Stimulated activated CD4-positive, alpha-beta T cell treated with anti-CD3 and anti-CD28 coated beads, Interleukin-4, amount 100 ng/mL, for 4 hours (primary cell): ENCODE measurements around the gene UBE2I.
"Not testable (repeated sequence)": the region's sequence is repeated elsewhere in the genome, so short reads cannot be mapped to it uniquely, and the experiment has no call there.

Source experiments
- DNase-seq, 2 experiments: peaks; one replicate each; pipeline ENCODE4 v3.0.0-alpha.2; 2020

UBE2I gene

DNA sequence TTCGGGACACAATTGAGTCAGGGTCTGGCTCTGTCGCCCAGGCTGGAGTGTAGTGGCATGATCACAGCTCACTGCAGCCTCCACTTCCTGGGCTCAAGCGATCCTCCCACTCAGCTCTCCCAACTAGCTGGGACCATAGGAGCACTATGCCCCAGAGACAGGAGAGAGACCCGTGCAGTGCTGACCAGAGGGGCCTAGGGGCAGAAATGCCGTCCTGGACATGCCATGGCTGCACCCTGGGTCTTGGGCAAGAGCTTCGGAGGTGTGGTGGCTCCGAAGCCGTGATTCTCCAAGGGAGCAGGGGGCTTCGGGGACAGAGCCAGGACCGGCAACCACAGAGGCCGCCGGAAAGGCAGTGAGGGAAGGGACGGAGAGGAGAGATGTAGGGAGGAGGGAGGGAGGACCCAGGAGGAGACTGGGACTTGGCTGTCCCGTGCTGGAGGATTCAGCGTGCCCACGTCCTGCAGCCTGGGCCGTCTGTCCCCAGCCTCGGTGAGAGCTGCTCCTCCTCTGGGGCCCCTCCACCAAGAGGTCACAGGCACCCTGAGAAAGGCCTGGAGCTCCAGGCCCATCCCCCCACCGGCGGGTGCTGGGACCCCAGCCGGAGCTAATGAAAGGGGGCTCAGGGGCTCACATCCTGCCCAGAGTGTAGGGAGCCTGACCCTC is 31.7 kb upstream of the UBE2I start:
- no peak for DNase-seq

DNA sequence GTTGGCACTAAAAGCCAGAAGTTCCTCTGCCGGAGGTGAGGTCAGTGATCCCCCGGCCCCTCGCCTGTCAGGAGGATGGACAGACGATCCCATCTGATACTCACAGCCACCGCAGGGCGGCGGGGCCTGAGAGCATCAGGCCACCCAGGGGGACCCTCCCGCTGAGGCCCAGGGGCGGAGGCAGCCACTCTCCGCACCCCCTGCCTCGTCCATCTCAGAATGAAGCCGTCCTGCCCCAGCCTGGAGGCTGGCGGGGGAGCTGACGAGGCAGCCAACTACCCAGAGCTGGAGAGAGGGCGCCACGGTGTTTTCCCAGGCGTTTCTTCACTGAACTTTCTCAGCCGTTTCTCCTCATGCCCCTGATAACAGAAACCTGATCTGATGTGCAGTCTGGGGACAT is 31.0 kb upstream of the UBE2I start:
- DNase-seq: no peak

DNA sequence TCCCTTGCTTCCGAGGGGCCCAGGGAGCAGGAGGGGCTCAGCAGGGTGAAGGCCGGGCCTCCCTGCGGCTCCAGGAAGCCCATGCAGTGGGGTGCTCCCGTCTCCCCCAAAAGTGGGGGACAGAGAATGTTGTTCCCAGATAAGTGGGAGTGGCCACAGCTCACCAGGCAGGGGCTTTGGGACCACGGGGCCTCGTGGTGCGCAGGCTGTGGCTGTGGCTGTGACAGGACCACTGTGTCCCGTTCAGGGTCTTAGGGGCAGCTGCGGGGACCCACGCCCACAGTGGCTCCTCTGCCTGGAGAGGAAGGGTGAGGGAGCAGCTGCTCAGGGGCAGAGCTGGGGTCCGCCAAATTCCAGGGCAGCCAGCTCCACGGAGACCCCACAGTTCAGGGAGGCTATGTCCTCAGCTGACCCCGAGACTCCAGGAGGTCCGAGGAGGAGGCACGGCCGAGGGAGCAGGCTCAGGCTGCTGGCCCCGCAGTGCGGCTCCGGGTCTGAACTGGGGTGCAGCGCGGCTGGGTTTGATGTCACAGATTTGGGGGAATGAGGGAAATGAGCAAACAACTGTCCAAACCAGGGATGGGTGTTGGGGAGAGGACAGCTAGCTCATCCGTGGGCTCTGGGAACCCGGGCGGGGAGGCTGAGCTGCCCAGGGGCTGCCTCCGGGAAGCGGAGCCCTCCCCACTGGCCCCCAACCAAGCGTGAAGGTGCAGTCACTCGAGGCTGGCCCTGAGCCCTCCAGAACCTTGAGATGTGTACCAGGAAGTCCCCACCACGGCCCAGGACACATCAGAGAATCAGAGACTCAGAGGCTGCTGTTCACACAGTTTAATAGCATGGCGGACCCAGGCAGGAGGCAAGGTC is 30.1 kb upstream of the UBE2I start:
- no peak for DNase-seq

DNA sequence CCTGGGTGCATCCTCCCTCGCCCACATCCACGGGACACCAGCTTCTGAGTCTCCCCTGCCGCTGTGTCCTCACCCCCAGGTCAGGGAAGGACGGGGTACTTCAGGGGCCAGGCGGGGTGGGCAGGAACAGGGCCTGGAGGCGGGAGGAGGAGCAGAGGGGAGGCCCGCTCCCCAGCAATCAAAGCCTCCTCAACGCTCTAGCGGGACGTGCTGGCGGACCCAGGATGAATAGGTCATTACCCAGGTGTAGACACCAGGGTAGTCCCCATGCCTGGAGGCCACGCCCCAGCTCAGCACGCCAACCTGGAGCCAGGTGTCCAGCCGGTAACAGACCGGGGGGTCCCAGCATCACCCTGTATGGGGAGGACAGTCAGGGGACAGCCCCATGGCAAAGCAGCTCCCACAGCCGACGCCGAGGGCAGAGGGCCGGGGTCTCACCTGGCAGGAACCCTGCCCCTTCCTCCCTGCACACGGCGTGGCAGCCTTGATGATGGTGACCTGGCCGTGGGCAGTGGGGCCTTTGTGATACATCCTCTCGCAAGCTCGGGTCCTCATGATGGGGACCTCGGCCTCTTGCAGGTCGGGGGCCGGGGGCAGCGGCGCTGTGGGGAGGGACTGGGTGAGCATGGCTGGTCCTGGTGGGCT is 29.4 kb upstream of the UBE2I start:
- DNase-seq: no peak

DNA sequence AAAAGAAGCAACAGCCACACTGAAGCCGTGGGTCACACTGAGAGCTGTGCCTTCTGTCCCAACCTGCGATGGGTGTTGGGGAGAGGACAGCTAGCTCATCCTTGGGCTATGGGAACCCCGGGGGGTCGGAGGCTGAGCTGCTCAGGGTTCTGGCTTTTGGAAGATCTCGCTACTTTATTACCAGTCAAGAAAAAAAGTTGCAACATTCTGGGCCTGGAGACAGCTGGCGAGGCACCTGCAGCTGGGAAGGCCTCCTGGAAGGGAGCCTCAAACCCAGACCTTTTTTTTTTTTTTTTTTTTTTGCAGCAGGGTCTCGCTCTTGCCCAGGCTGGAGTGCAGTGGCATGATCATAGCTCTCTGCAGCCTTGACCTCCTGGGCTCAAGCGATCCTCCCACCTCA is 28.7 kb upstream of the UBE2I start:
- DNase-seq: no peak

DNA sequence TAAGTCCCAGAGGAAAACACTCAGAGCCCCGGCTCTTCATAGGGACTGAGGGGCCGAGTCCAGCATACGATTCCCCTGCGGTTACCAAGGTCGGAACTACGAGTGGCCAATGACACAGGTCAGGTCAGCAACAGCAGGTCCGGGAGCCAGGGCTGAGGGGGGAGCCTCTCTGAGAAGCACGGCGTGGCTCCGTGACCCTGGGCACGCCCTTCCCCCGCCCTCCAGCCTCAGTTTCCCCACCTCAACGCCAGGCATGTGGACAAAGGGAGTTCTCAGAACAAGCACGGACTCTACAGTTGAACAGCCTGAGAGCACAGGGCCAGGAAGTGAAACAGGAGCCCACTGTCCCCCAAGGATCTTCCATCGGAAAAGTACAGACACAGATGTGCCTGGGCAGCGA is 27.9 kb upstream of the UBE2I start:
- DNase-seq: no peak

DNA sequence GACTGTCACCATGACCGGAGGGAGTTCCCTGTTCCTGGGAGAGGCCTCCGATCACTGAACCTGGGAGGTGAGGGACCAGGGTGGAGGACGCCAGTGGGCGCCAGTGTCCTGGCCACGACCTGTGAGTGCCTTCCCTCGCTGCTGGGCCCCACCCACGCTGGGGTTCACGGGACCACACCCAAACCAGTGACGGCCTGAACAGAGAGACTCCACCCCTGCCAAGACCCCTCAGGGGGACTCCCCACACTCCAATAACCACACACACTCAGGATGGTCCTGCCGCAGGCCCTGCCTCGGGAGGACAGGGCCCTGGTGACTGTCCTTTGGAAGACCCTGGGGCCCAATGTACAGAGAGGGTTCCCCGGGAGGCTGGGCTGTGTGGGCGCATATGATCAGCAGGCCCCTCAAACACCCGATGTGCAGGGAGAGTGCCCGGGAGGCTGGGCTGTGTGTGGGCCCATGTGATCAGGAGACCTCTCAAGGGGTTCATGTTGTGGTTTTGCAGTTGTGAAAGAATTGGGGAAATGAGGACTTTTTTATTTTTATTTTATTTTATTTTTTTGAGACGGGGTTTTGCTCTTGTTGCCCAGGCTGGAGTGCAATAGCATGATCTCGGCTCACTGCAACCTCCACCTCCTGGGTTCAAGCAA is 27.0 kb upstream of the UBE2I start:
- no peak for DNase-seq

DNA sequence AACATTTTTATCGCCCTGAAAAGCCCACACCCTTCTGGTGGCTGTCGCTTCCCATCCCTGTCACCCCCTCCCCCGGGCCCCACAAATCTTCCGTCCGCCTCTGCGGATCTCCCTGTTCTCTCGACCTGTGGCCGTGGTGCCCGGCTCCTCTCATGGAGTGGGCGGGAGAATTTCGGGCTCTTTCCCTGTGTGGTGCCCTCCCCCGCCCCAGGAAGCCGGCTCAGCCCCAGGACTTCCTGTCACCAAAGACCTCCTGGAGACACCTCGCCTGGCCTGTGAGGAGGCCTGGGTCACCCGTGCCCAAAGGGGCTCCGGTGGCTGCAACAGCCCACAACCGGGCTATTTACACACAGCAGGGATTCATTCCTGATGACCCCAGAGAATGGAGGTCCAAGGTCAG is 26.1 kb upstream of the UBE2I start:
- no peak for DNase-seq

DNA sequence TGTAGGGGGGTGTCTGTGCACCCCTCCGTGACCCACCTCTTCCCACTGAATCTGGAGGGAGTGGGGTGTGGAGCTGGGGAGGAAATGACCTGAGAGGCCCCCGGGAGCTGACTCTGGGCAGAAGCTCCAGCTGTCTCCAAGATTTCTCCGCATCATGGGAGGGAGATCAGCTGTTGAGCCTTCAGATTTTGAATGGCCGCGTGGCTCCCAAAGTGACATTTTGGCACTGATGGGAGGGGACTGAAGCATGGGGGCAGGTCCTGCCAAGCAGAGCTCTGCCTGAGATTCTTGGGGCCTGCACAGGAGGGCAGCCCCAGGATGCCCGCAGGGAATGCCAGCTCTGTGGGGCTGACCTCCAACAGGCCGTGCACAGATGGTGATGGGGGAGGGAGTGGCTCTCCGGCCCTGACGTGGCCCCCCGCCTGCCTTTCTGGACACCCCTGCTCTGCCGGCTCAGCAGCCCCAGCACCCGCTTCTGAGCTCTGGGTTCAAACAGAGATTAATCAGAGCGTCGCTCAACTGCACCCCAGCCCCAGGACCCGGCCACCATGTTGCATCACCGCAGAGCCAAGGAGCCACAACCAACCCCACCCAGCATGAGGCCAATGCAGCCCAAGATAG is 25.3 kb upstream of the UBE2I start:
- no peak for DNase-seq

DNA sequence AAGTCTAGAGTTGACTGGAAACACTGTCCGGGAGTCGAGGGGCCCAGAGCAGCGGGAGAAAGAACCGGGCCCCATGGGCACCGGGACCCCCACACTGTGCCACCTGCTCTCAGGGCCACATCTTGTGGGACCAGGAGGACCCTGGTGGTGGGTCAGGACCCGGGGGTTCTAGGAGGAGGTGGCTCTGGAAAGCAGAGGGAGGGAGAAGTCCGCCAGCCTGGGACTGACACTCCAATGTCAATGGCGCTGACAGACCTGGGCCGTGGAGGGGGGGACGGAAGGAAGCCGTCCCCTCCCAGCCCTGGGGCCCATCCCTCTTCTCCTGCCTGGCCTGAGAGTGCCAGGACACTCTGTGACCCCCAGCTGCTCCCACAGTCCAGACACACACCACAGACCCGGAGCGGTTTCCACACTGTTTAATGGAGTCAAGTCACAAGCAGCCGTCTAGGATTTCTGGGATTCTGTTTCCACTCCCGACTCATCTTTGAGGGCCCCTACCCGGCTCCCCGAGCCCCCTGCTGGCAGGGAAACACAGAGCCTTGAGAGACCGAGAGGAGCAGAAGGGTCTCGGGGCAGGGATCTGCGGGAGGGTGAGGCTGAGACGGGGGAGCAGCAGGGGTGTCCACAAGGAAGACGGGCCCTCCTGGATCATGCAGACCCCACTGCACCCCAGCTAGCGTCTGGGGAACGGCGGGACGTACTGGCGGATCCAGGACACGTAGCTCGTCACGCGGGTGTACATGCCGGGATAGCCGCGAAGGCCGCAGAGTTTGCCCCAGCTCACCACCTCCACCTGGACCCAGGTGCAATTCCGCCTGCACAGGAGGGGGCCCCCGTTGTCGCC is 23.5 kb upstream of the UBE2I start:
- no peak for DNase-seq

DNA sequence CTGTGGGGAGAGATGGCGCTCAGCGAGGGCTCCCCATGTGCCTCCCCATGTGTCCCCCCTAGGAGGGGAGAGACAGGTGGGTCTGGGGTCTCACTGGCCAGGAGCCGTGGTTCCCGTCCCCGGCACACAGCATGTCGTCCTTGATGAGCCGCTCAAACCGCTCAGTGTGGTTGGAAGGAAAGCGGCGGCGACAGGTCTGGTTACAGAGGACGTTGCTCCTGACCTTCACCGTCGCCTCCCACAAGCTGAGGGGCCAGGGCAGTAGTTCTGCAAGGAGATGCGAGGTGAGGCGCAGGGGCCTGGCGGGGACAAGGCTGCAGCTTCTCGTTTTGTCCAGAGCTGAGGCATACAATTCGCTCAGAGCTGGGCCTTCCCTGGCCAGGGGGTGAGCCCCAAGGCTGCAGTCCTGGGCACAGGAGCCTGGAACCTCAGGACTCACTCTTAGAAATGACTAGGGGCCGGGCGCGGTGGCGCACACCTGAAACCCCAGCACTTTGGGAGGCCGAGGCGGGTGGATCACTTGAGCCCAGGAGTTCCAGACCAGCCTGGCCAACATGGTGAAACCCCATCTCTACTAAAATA is 22.8 kb upstream of the UBE2I start:
- DNase-seq: no peak

DNA sequence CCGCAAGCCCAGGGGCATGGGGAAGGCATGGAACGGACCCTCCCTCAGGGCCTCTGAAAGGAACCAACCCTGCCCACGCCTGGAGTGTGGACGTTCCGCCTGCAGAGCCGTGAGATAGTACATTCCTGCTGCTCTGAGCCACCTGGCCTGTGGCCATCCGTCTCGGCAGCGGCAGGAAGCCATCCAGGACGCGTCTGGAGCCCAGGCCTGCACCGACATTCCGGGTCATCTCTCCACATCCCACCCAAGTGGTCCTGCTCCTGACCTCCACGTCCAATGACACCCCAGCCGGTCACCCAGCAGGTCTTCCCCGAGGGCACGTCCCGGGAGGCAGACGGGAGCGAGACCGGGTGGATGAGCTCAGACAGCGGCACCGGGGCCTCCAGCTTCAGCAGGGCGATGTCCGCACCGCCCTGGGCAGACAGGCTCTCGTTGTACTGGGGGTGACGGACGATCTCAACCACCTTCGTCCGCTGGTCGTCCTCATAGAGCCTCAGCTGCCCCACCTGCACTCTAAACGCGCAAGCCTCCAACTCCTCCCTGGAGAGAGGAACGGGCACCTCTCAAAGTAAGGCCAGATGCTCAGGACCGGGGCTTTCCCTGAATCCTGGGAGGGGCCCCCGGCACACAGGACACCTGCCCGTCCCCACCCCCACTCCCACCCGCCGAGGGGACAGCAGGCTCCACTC is 21.3 kb upstream of the UBE2I start:
- DNase-seq: no peak

DNA sequence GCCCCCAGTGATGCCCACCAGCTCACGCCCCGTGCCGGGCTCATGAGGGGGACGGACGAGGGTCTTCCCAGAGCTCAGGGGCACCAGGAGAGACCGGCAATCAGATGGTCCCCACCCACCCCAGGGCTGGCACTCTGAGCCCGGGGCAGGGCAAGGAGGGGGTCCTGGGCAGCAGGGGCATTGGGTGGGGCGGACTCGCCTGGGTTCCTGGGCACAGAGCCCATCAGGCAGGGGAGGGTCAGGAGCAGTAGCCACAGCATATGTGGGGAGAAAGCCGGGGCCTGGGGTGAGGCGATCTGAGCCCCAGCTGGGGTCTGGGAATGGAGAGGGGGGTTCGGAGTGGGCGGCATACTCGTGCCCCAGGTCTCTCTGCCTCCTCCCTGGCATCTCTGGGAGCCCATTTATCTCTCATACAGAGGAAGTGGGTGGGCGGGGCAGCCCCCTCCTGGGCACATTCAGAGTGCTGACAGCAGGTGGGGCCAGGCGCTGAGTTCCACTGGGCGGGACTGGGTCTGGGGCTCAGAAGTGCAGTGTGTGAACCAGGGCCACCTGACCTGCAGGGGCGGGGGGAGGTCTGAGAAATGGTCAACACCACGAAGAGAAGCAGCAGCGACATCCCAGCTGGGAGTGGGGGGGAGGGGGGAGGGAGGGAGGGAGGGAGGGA is 20.5 kb upstream of the UBE2I start:
- peak in 1 of 2 experiments; percentile 31 for DNase-seq

DNA sequence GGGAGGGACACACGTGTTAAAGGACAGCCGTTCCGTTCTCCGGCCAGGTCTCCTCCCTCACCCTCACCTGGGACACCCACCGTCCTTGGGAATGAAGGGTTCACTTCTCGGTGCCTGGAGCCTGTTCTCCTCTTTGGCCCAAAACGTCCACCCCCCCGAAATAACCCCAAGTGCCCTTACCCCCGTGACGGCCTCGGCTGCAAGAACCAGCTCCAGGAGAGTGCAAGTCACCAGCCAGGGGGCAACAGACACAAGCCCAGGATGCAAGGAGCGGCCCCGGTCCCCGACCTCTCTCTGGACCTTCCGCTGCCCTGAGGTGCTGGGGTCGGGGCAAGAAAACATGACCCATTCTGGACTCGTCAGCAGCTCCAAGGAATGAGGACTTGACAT is 20.0 kb upstream of the UBE2I start:
- no peak for DNase-seq

DNA sequence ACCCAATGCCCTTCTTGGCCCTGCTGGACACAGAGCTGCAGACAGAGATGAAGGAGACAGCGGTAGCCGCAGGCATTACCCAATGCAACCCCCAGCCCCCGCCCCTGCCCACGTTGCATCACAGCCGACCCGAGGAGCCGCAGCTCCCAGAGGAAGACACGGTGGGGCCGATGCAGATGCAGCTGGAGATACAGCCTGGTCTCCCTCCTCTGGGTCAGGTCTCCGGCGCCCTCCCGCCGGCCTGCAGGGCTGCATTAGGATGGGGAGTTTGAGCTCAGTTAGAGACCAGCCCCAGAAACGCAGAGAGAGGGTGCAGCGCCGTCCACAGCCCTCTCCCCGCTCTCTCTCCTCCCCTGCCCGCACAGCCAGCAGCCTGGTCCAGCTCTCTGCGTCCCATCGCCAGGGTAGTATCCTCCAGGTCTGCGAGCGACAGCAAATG is 19.4 kb upstream of the UBE2I start:
- no peak for DNase-seq

DNA sequence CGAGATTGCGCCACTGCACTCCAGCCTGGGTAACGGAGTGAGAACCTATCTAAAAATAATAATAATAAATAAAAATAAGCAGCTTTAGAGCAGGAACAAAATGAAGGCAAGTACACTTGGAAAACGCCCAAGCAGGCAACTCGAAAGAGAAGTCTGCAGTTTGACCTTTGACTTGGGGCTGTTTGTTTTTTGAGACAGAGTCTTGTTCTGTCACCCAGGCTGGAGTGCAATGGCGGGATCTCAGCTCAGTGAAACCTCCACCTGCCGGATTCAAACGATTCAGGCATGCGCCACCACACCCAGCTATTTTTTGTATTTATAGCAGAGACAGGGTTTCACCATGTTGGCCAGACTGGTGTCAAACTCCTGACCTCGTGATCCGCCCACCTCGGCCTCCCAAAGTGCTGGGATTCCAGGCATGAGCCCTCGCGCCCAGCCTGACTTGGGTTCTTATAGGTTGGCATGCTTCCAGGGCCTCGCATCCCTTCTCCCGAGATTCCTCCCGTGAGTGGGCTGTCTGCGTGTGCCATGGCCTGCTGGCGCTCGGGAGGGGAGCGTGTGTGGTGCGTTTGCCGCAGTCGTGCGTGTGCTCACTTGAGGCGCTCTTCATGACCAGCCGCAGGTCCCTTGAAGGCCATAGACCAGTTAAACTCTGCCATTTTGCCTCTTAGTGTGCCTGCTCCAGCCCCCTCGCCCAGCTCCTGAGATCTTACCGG is 18.4 kb upstream of the UBE2I start:
- no peak for DNase-seq

DNA sequence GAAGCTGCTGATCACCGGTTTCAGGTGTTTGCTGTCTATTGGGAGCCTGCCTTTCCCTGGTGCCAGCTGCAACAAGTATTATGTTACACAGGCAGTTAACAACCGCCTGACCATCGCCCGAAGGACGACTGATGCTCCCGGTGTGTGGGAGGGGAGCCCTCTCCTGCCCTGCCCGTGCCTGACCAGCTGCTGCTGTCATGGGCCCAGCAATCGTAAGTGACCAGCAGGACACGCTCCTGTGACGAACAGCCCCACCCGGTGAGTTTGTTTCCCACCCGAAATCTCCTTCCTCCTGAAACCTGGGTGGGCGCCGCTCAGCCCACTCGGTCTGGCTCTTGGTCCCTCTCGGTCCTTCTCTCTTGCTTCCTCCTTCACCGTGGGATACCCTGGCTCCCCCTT is 17.9 kb upstream of the UBE2I start:
- DNase-seq: no peak

DNA sequence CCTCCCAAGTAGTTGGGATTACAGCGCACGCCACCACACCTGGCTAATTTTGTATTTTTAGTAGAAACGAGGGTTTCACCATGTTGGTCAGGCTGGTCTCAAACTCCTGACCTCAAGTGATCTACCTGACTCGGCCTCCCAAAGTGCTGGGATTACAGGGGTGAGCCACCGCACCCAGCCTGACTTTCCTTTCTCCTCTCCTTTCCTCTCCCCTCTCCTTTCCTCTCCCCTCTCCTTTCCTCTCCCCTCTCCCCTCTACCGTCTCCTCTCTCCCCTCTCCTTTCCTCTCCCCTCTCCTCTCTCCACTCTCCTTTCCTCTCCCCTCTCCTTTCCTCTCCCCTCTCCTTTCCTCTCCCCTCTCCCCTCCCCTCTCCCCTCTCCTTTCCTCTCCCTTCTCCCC is 17.2 kb upstream of the UBE2I start:
- not testable (repeated sequence) for DNase-seq

DNA sequence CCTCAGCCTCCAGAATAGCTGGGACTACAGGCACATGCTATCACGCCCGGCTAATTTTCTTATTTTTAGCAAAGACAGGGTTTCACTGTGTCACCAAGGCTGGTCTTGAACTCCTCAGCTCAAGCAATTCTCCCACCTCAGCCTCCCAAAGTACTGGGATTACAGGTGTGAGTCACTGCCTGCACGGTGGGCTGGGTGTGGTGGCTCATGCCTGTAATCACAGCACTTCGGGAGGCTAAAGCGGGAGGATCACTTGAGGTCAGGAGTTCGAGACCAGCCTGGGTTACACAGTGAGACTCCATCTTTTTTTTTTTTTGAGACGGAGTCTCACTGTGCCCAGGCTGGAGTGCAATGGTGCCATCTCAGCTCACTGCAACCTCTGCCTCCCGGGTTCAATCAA is 16.6 kb upstream of the UBE2I start:
- DNase-seq: not testable (repeated sequence)
